ENCODE results near the gene C17orf75.

C17orf75 gene

GRCh38 chr17:32298721-32299579 lies 43.0 kb downstream of the C17orf75 start (continued):
- peak; percentile 59; the same call in 1 of the 2 replicates for TF ChIP-seq ZNF513 (tag by site-specific recombination; IDR thresholded peaks at IDR 0.05)
- no peak for TF ChIP-seq ZNF311 (tag by site-specific recombination; IDR thresholded peaks at IDR 0.05; ENCODE audit: borderline replicate concordance)
- TF ChIP-seq SP2 (tag by site-specific recombination; IDR thresholded peaks at IDR 0.05) = 0 out of 2 replicates have a peak, but pooled peaks have one; percentile 27
- peak; percentile 89 for TF ChIP-seq ZNF629 (tag by site-specific recombination; IDR thresholded peaks at IDR 0.05)
- no peak for TF ChIP-seq ZNF211 (tag by site-specific recombination; IDR thresholded peaks at IDR 0.05; ENCODE audit: low read depth)
- 0 out of 2 replicates have a peak, but pooled peaks have one; percentile 57 for TF ChIP-seq ZNF394 (tag by site-specific recombination; IDR thresholded peaks at IDR 0.05; ENCODE audit: borderline replicate concordance)
- peak; percentile 88 for TF ChIP-seq ZEB2 (tag by site-specific recombination; IDR thresholded peaks at IDR 0.05)
- TF ChIP-seq ZBTB49 (tag by site-specific recombination; IDR thresholded peaks at IDR 0.05; ENCODE audit: low read depth) = peak; percentile 59; the same call in 1 of the 2 replicates
- no peak for TF ChIP-seq ZBTB11 (tag by site-specific recombination; conservative IDR thresholded peaks at IDR 0.05; ENCODE audit: low read depth)
- peak; percentile 96 for TF ChIP-seq GLIS1 (tag by site-specific recombination; IDR thresholded peaks at IDR 0.05)
- TF ChIP-seq ZBTB10 (tag by site-specific recombination; IDR thresholded peaks at IDR 0.05) = no peak
- TF ChIP-seq ZNF366 (tag by site-specific recombination; conservative IDR thresholded peaks at IDR 0.05) = peak; percentile 54
- TF ChIP-seq ZNF140 (tag by site-specific recombination; IDR thresholded peaks at IDR 0.05) = no peak
- no peak for TF ChIP-seq ZNF175 (tag by site-specific recombination; IDR thresholded peaks at IDR 0.05)
- TF ChIP-seq ZNF837 (tag by site-specific recombination; IDR thresholded peaks at IDR 0.05) = no peak
- TF ChIP-seq TCF7L2 (IDR thresholded peaks at IDR 0.05; ENCODE audit: borderline replicate concordance, low read depth, low read length) = peak; percentile 90
- no peak for TF ChIP-seq ZNF157 (tag by site-specific recombination; IDR thresholded peaks at IDR 0.05)
- TF ChIP-seq MYNN (tag by site-specific recombination; IDR thresholded peaks at IDR 0.05; ENCODE audit: borderline replicate concordance) = no peak
- TF ChIP-seq ZNF48 (tag by site-specific recombination; IDR thresholded peaks at IDR 0.05) = no peak
- no peak for TF ChIP-seq PRDM10 (tag by site-specific recombination; IDR thresholded peaks at IDR 0.05)

Data from HEK293 (cell line).